Mesenteric fat pad (tissue), 1 donor: Measurements from ENCODE around the gene ZNF793. TPM values are rescaled to one million over a fixed set of nuclear protein-coding genes. Genes with fewer than 3 reads are reported as not detected.

ENCODE experiments used
- DNase-seq: peaks from one replicate; pipeline ENCODE4 v3.0.0-alpha.2; 2020; ENCODE audit warnings: low spot score
- long read RNA-seq: library from polyadenylated mRNA; unstranded; transcript quantifications from one replicate; pipeline ENCODE4 v2.0.0, GENCODE V29; 2020
- total RNA-seq: library from RNA; stranded (reverse); fragmentation: NEBNext Ultra II Directional; extraction: Animal tissue kit (Norgen Biotek cat#: 25700); gene quantifications from one replicate; pipeline ENCODE4 v1.2.1, GENCODE V29; 2021
- donor health status: DM: yes; HTN: yes; CAD: no.

The ZNF793 gene
- 2.3 TPM for total RNA-seq
- long read RNA-seq, result 0 reads

DNA sequence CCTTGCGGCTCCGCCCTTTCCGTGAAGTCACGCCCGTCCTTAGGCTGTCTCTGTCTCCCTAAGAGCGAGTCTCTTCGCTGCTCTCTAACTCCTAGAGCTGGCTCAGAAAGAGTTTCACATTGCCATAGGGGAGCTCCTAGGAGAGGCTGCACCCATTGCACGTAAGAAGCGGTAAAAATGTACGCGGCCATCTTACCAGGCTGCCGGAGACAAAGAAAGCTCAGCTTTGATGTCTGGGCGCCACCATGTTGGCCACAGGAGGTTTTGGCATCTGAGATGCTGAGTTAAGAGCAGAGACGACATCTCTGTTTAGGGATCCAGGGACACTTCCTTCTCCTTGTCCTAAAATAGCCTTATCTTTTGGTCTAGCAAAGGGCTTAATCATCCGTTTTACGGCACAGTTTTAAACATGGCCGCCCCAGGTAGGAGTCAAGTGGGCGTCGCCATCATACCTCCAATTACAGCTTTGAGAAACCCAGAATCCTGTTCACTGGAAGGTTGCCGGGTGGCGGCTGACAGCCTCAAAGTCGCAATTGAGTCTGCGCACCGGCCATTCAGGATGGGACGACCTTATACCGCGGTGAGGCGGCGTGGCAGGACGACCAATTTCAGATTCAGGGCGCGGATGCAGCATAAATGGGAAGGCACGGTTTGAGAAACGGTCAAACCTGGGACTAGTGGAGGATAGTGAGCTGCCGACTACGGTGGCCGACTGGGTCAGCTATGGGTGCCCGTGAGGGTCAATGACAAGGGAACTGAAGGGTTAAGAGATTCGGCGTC lies at the start of gene ZNF793:
Gene ZNF793 (plus strand): TSS at position 553 of the 780 bp plus-strand sequence. CDS start 16,501 bp downstream, outside the sequence.
- DNase-seq, result no peak

DNA sequence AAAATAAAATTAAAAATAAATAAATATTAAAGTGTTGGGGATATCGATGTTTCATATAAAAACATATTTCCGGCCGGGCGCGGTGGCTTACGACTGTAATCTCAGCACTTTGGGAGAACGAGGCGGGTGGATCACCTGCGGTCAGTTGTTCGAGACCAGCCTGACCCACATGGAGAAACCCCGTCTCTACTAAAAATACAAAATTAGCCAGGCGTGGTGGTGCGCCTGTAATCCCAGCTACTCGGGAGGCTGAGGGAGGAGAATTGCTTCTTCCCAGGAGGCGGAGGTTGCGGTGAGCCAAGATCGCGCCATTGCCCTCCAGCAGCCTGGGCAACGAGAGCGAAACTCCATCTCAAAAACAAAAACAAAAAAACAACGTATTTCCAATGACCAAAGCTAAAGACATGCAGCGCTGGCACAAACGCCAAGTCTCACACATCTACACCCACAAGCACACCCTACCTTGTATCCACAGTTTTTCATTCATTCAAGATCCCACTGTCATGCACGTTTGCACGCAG lies 40.4 kb upstream of the ZNF793 start:
- DNase-seq, result no peak

DNA sequence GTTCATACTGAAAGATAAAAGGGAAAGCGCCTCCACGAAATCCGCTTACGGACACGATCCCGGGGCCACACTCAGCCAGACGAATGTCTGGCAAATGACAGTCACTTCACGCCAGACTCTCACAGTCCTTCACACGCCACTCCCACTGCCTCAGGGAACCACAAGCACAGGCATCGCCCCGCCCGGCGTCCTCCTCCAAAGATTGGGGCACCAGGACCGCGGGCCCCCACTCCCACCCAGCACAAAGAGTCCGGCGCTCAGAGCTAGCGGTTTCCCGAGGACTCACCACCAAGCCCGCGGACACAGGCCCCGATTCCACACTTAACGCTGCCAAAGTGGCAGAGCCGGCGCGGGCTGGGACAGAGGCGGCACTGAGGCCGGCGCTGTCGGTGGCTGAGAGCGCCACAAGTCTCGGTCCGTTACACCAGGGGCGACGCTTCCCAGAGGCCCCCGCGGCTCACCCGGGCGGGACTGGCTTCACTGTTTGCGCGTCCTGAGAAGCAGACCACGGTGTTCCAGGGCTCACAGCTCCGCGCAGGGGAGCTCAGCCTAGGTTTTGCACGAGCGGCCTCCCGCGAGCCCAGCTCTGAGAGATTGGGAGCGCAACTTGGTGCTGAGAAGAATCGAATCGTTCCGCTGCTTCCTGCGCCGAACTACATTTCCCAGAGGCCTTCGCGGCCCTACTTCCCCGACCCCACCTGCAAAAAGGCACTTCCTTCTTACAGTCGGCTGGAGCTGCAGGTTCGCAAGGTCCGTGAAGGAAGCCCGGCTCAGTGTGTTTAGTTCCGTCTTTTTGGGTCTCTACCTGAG lies 39.7 kb upstream of the ZNF793 start, which contains the start of gene ZNF569:
Gene ZNF569 (minus strand): TSS at position 647 of the 810 bp plus-strand sequence. CDS start 22,523 bp downstream, outside the sequence.
- peak; percentile 93 for DNase-seq

DNA sequence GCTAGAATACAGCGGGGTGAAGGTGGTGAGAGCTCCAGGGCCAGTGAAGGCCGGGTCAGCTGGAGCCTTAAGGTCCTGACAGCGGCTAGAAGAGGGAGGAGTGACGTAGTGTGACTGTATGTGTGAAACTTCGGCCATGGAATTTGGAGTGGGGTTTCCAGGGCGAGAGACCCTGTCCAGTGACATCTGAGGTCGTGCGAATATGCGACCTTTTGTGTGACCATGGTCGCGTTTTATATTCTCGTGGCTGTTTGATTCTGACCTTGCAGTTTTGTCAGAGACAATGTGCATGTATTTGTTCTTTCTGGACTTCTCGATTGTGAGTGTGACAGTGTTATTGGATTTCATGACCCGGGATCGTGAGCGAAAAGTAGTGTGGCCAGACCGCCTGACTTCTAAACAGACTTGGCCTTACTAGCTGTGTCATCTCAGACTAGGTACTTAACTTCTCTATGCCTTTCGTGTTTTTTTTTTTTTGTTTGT lies 39.1 kb upstream of the ZNF793 start:
- no peak for DNase-seq

- peak; percentile 96 for DNase-seq
Observed at GRCh38 chr19:37468961-37469777, 37.6 kb upstream of the ZNF793 start, which contains the start of gene ZNF570. TSS of gene ZNF570 (plus strand) at chr19:37469356. CDS start at chr19:37470355, 999 bp downstream.

DNA sequence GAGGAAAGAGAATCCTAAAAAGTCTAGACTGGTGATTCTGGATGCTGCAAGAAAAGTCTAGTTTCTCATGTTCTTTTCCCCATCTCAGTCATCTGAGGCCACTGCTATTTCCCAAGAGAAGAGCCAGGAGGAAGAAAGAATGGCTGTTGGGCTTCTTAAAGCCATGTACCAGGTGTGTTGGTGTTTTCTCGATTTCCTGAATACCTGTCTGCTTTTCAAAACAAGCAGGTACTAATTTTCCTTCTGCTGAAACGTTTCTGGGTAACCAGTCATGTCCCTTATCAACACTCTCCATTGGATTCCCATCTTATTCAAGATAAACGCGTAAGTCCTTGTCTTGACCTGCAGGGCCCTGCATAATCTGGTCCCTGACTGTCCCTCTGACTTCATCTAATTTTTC lies 36.5 kb upstream of the ZNF793 start:
- DNase-seq, result no peak

DNA sequence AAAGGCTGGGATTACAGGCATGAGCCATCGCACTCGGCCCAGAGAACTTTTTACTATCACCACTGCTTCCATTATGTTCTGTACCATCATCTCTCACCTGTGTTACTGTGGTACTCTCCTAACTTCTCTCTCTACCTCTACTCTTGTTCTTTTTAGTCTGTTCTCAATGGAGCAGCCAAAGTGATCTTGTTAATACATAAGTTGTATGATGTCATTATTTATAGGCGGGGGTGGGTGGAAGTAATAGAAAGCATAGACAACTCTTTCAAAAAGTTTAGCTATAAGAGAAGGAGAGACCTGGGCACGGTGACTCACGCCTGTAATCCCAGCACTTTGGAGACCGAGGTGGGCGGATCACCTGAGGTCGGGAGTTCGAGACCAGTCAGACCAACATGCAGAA lies 34.6 kb upstream of the ZNF793 start:
- no peak for DNase-seq

GRCh38 chr19:37484406-37485168 lies 22.2 kb upstream of the ZNF793 start:
- no peak for DNase-seq

GRCh38 chr19:37492213-37492612 lies 14.5 kb upstream of the ZNF793 start:
- DNase-seq, result no peak

DNA sequence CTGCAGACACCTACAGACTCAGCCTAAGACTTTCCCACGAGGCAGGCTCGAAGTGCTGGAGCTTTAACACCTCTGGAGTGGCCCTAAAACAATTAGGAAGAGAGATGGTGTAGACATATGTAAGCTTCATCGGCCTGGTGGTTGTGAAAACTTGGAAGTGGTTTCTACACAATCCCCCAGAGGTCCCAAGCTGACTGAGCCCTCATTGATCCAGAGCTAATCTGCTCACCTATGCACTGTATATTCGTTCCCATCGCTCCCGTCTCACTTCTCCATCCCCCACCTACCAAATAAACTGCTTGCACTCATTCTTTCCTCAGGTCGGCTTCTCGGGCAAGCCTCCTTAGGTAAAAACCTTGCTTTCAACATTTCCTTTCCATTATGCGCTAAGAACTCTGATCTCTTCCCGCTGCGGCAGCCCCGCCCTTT lies 767 bp upstream of the ZNF793 start:
- no peak for DNase-seq

DNA sequence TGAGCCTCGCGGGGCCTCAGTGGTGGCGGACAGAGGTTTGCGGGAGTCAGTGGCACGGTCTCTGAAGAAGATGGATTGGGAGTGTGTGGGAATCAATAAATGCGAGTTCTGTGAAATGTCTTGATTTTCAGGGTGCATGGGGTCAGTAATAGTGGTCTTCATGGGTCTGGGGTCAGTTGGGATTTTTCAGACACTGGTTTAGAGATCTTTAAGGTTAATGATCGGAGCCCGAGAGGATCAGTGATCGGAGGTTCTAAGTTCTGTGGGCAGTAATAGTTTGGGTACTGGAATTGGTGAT lies 377 bp downstream of the ZNF793 start:
- no peak for DNase-seq

- no peak for DNase-seq
Observed at GRCh38 chr19:37511186-37511585, 4.4 kb downstream of the ZNF793 start.

DNA sequence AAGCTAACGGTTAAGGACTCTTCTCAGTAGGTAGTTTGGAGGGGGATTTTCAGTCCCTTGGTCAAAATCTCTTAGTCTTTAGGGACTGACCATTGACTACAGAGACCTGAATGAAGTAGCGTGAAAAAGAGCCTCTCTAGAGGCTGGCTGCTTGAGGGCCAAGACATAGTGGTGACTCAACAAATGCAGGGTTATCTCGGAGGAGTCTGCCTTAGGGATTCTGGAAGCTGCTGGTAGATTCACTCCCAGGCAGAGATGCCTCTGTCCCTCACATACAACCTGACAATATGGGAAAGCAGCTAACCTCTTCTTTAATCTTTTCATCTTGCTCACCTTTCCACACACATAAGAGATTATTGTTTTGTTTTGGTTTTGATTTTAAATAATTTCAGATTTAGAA lies 5.1 kb downstream of the ZNF793 start:
- no peak for DNase-seq

DNA sequence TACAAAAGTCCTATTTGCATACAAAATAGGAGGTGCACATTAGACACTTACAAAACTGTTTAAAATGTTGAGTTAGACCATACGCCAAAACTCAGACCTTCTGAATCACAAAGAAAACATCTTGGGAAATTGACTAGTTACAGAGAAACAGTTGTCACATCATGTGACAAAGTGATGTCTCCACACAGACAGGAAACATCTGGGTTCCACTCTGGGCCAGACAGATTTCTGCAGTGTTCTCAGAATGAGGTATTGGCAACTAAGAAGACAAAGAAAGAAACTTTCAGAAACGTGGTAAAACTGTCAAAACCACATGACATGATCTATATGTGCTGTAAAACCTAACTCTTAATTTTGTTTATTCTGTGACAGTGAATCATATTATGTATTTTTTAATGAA lies 6.7 kb downstream of the ZNF793 start:
- DNase-seq, result no peak

DNA sequence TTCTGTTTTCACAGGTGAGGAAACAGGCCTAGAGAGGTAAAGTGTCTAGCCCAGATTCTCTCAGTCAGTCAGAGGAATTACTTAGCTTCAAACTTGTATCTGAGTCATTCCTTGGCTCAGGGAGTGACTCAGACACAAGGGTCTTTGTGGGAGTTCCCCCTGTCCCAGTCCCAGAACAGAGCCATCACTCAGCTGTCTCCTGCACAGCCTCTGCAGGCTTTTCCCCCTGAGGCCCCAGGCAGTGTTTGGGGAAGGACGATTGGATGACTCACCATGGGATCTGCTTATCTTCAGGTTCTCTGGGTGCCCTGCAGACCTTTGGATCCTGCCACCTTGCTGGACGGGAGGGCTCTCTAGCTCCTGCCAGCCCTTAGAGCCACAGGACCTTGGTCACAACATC lies 13.2 kb downstream of the ZNF793 start:
- no peak for DNase-seq

- DNase-seq, result no peak
Observed at GRCh38 chr19:37537391-37537947, 30.7 kb downstream of the ZNF793 start.

DNA sequence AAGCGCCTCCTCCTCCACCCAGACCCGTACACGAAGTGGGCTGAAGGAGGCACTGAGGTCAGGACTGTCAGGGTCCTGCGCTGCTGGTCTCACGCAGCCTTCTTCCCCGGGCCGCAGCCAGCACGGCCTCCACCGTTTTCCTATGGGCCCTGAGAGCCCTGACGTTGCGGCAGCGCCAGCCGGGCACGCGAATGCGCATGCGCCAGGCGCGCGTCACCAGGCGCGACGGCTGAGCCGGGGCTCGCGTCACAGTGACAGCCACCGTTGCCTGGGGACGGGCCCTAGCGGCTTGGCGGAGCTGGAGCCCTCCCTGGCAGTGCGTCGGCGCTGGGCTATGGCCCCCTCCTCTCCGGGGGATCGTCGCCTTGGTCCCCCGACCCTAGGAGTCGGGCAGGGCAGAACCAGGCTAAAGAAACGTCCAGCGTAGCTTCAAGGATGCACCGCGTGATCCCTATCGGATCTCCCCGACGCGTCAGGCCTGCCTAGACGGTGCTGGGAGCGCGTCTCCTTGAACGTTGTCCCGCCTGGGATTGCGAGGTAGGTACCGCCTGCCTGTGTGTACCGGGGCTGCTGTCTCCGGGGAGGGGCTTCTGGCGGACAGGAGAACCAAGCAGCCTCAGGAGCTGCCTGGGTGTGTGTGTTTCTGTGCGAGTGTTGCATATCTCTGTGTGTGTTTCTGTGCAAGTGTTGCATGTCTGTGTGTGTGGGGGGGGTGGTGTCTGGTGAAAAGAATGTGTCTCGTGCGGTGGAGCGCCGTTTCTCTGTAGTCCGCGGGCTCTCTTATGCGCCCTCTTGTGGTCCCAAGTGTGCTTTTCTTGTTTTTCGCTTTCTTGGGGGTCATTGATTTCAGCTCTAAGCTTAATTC lies 44.6 kb downstream of the ZNF793 start:
- DNase-seq, result no peak

- DNase-seq, result no peak
Observed at GRCh38 chr19:37563518-37563917, 56.8 kb downstream of the ZNF793 start.
